IMR-90 (cell line): ENCODE results near the gene NACC1. TPM values are rescaled to one million over a fixed set of nuclear protein-coding genes. Genes with fewer than 3 reads are reported as not detected.

Source experiments
- ATAC-seq: fragments of 200-7000 bp; cut with Tn5 transposase; 2 replicates; pipeline ENCODE4 v1.9.1; 2020; ENCODE audit warnings: low read depth, mild to moderate bottlenecking, moderate library complexity
- BruUV-seq: library from RNA; stranded (reverse); fragments of 400-500 nt; replicated peaks from 2 replicates; lab custom pipeline; 2021; lab: Mats Ljungman, UMichigan
- CTCF ChIA-PET: fragments of 300-600 bp; formaldehyde crosslinking; extraction: SDS; loops from one replicate; lab custom pipeline; 2021; ENCODE audit warnings: antibody characterized with exemption; lab: Yijun Ruan, JAX
- POLR2A ChIA-PET: fragments of 300-600 bp; sonication (Branson Sonifier 250); formaldehyde crosslinking; loops from one replicate; lab custom pipeline; 2022; ENCODE audit warnings: antibody characterized with exemption; ENCODE audit not compliant: unreplicated experiment; lab: Charles Lee
- DNase-seq: peaks from one replicate; pipeline ENCODE4 v3.0.0; 2013
- H2AFZ ChIP-seq: replicated peaks from 2 replicates; pipeline ENCODE3; 2013; ENCODE audit warnings: low read length, mild to moderate bottlenecking; ENCODE audit not compliant: poor library complexity
- H2AK5ac ChIP-seq: 2 replicates; pipeline ENCODE4 v1.6.1; 2013; ENCODE audit warnings: low read depth, low read length, inconsistent platforms
- H2AK9ac ChIP-seq: replicated peaks from 2 replicates; pipeline ENCODE3; 2013; ENCODE audit warnings: mild to moderate bottlenecking, low read depth, low read length, moderate library complexity; ENCODE audit not compliant: poor library complexity
- H2BK120ac ChIP-seq: 2 replicates; pipeline ENCODE4 v1.6.1; 2013; ENCODE audit warnings: low read depth, low read length, inconsistent platforms
- H2BK15ac ChIP-seq: 3 replicates; pipeline ENCODE4 v1.6.1; 2013; ENCODE audit warnings: low read depth, low read length, inconsistent platforms
- H2BK20ac ChIP-seq: 2 replicates; pipeline ENCODE4 v1.6.1; 2013; ENCODE audit warnings: low read depth, mild to moderate bottlenecking, inconsistent platforms, low read length, moderate library complexity
- H2BK5ac ChIP-seq: 2 replicates; pipeline ENCODE4 v1.6.1; 2013; ENCODE audit warnings: mild to moderate bottlenecking, low read depth, low read length, inconsistent platforms; ENCODE audit not compliant: poor library complexity, severe bottlenecking
- H3K14ac ChIP-seq: replicated peaks from 2 replicates; pipeline ENCODE4 v1.6.1; 2013; ENCODE audit warnings: low read depth, low read length, inconsistent platforms
- H3K18ac ChIP-seq: 2 replicates; pipeline ENCODE4 v1.6.1; 2013; ENCODE audit warnings: low read depth, low read length, control low read depth
- H3K23ac ChIP-seq: 2 replicates; pipeline ENCODE4 v1.6.1; 2013; ENCODE audit warnings: low read depth, low read length, inconsistent platforms
- H3K27ac ChIP-seq: 2 replicates; pipeline ENCODE4 v1.5.1; 2013; ENCODE audit warnings: mild to moderate bottlenecking, control low read depth, low read length; ENCODE audit not compliant: insufficient read depth
- H3K27me3 ChIP-seq: 2 replicates; pipeline ENCODE4 v1.6.1; 2013; ENCODE audit warnings: low read length; ENCODE audit not compliant: control insufficient read depth, insufficient read depth
- H3K36me3 ChIP-seq: 2 replicates; pipeline ENCODE4 v1.6.1; 2013; ENCODE audit warnings: low read length, mixed read lengths; ENCODE audit not compliant: control insufficient read depth, insufficient read depth
- H3K4ac ChIP-seq: 2 replicates; pipeline ENCODE4 v1.6.1; 2013; ENCODE audit warnings: low read depth, low read length, inconsistent platforms
- H3K4me1 ChIP-seq: 2 replicates; pipeline ENCODE4 v1.6.1; 2013; ENCODE audit warnings: low read length, mixed read lengths; ENCODE audit not compliant: control insufficient read depth, insufficient read depth
- H3K4me2 ChIP-seq: 2 replicates; pipeline ENCODE4 v1.6.1; 2013; ENCODE audit warnings: low read depth, mild to moderate bottlenecking, control low read depth, low read length, moderate library complexity
- H3K4me3 ChIP-seq: 2 replicates; pipeline ENCODE4 v1.5.1; 2013; ENCODE audit warnings: low read depth, mild to moderate bottlenecking, control low read depth, low read length, moderate library complexity; ENCODE audit not compliant: insufficient read depth
- H3K56ac ChIP-seq: 2 replicates; pipeline ENCODE4 v1.6.1; 2013; ENCODE audit warnings: low read length, inconsistent platforms; ENCODE audit not compliant: insufficient read depth; ENCODE audit errors: extremely low read depth
- H3K79me1 ChIP-seq, 2 experiments: 2 replicates each; pipeline ENCODE4 v1.6.1; 2013; ENCODE audit warnings: low read length in 2 of 2, inconsistent platforms in 1 of 2, low read depth in 1 of 2
- H3K9ac ChIP-seq: 2 replicates; pipeline ENCODE4 v1.6.1; 2013; ENCODE audit warnings: low read depth, low read length, control low read depth
- H3K9me1 ChIP-seq: 2 replicates; pipeline ENCODE4 v1.6.1; 2013; ENCODE audit warnings: low read length, inconsistent platforms; ENCODE audit not compliant: insufficient read depth
- H3K9me3 ChIP-seq: 2 replicates; pipeline ENCODE4 v1.6.1; 2013; ENCODE audit warnings: low read length; ENCODE audit not compliant: control insufficient read depth, insufficient read depth
- H4K20me1 ChIP-seq: 2 replicates; pipeline ENCODE4 v1.6.1; 2013; ENCODE audit warnings: low read length, inconsistent platforms; ENCODE audit not compliant: insufficient read depth
- H4K5ac ChIP-seq: 2 replicates; pipeline ENCODE4 v1.6.1; 2013; ENCODE audit warnings: mild to moderate bottlenecking, low read depth, low read length, control low read depth
- H4K8ac ChIP-seq, 2 experiments: 2 replicates each; pipeline ENCODE4 v1.6.1; 2013; ENCODE audit warnings: low read depth in 2 of 2, low read length in 2 of 2, control low read depth in 1 of 2, inconsistent platforms in 1 of 2
- H4K91ac ChIP-seq: 2 replicates; pipeline ENCODE4 v1.6.1; 2013; ENCODE audit warnings: low read depth, low read length, inconsistent platforms; ENCODE audit not compliant: insufficient read depth
- BHLHE40 ChIP-seq: fragments of 150-350 bp; IDR thresholded peaks from 2 replicates; pipeline ENCODE4 v1.6.1; 2016; ENCODE audit warnings: mild to moderate bottlenecking, low read depth, low read length
- CEBPB ChIP-seq: IDR thresholded peaks from 2 replicates; pipeline ENCODE4 v1.6.1; 2012; ENCODE audit warnings: low read depth, low read length, improper control_type of control experiment
- CHD1 ChIP-seq: IDR thresholded peaks from 2 replicates; pipeline ENCODE4 v1.6.1; 2012; ENCODE audit warnings: low read depth, low read length, improper control_type of control experiment
- FOS ChIP-seq: fragments of 150-350 bp; IDR thresholded peaks from 2 replicates; pipeline ENCODE4 v1.6.1; 2016; ENCODE audit warnings: low read depth, low read length
- MAFK ChIP-seq: IDR thresholded peaks from 2 replicates; pipeline ENCODE4 v1.6.1; 2012; ENCODE audit warnings: low read depth, low read length, improper control_type of control experiment
- MAZ ChIP-seq: IDR thresholded peaks from 2 replicates; pipeline ENCODE4 v1.6.1; 2012; ENCODE audit warnings: low read depth, mild to moderate bottlenecking, low read length, improper control_type of control experiment, moderate library complexity, borderline replicate concordance
- MXI1 ChIP-seq: IDR thresholded peaks from 2 replicates; pipeline ENCODE4 v1.6.1; 2012; ENCODE audit warnings: low read depth, mild to moderate bottlenecking, low read length, moderate library complexity, borderline replicate concordance
- NFE2L2 ChIP-seq: fragments of 150-350 bp; IDR thresholded peaks from 2 replicates; pipeline ENCODE4 v1.6.1; 2016; ENCODE audit warnings: low read depth, mild to moderate bottlenecking, low read length
- POLR2A ChIP-seq: IDR thresholded peaks from 2 replicates; pipeline ENCODE4 v1.6.1; 2012; ENCODE audit warnings: mild to moderate bottlenecking, low read depth, low read length
- RAD21 ChIP-seq: IDR thresholded peaks from 2 replicates; pipeline ENCODE4 v1.6.1; 2012; ENCODE audit warnings: low read length, improper control_type of control experiment
- RCOR1 ChIP-seq: IDR thresholded peaks from 2 replicates; pipeline ENCODE4 v1.6.1; 2012; ENCODE audit warnings: mild to moderate bottlenecking, low read length, improper control_type of control experiment; ENCODE audit not compliant: insufficient replicate concordance
- RFX5 ChIP-seq: IDR thresholded peaks from 2 replicates; pipeline ENCODE4 v1.8.0; 2012; ENCODE audit warnings: low read depth, mild to moderate bottlenecking, low read length, moderate library complexity
- SMC3 ChIP-seq: fragments of 150-350 bp; IDR thresholded peaks from 2 replicates; pipeline ENCODE4 v1.6.1; 2016; ENCODE audit warnings: low read depth, mild to moderate bottlenecking, antibody characterized with exemption, low read length, moderate library complexity
- WGBS, 2 experiments: methylation state at CpG; one replicate each; pipeline versions ENCODE4 v1.1.5 to v1.1.7; 2013; ENCODE audit warnings: missing lambda C conversion rate in 2 of 2; ENCODE audit not compliant: insufficient read length in 1 of 2; ENCODE audit errors: extremely low coverage in 2 of 2; 5-methylcytosine and 5-hydroxymethylcytosine counted together
- dilution Hi-C: fragments of 300-500 bp; cut with HindIII; formaldehyde crosslinking; loops from one replicate; pipeline ENCODE4 v1.14.3; 2018; ENCODE audit warnings: low sequenced_read_pairs; ENCODE audit not compliant: unreplicated experiment
- in situ Hi-C: fragments of 300-500 bp; cut with MboI; formaldehyde crosslinking; loops from 3 replicates; pipeline ENCODE4 v1.14.3; 2019; ENCODE audit warnings: low sequenced_read_pairs, inconsistent platforms, mixed read lengths
- intact Hi-C: fragments of 100-400 bp; cut with micrococcal nuclease; formaldehyde crosslinking; loops from 2 replicates; pipeline ENCODE4 v1.10.0; 2022
- polyA plus RNA-seq, 3 experiments: library from polyadenylated mRNA; depleted of rRNA; stranded (reverse); fragments of >200 nt; gene quantifications; 2 replicates each; pipeline ENCODE4 v1.2.3, GENCODE V29; 2012; ENCODE audit warnings: low replicate concordance in 1 of 3
- total RNA-seq: library from RNA; depleted of rRNA; stranded (reverse); fragments of >200 nt; gene quantifications from 2 replicates; pipeline ENCODE4 v1.2.3, GENCODE V29; 2012
- TF ChIP-seq, protein P1 (sequence below): conservative IDR thresholded peaks from 2 replicates; pipeline ENCODE4 v1.5.1; 2012; ENCODE audit warnings: mild to moderate bottlenecking, low read depth, low read length, improper control_type of control experiment
- TF ChIP-seq, protein P2 (sequence below): fragments of 150-350 bp; IDR thresholded peaks from 2 replicates; pipeline ENCODE4 v1.6.1; 2016; ENCODE audit warnings: low read depth, mild to moderate bottlenecking, low read length, moderate library complexity, borderline replicate concordance

The NACC1 gene
- total and polyA plus RNA-seq, 2 of the 4 experiments (the other 2 are of a cell fraction) = 42.5 to 181 TPM

DNA sequence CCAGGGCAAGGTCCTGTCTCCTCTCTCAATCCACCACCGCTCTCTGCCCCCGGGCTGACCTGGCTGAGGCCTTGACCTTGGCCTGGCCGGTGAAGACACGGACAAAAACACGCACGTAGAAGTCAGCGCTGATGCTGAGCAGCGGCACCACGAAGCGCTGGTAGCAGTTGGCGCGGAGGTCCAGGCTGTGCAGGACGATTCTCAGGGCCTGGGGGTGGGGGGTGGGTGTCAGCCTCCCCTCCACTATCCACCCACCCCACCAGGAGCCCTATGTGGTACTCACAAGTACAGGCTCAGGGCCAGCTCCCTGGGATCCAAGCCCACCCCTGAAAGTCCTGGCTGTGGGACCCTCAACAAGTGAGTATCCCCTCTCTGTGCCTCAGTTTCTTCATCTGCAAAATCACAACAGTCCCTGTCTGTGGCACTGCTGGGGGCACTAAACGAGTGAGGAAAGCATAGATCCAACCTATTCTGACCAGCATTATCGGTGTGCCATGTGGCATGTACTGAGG lies 7.9 kb upstream of the NACC1 start:
- Histone ChIP-seq H4K20me1 (no peaks in the 10 kb centered on the region), H4K8ac (no peak overlapping the region), H3K4ac (no peak overlapping the region), H4K91ac (no peak overlapping the region), H3K4me3 (no peak overlapping the region), H2BK20ac (no peak overlapping the region), H3K4me1 (no peaks in the 10 kb centered on the region), H3K27me3 (no peaks in the 10 kb centered on the region), H3K4me2 (no peak overlapping the region), H3K9me3 (no peaks in the 10 kb centered on the region), H3K9me1 (no peaks in the 10 kb centered on the region), H2AK9ac (no peak overlapping the region), H3K9ac (no peak overlapping the region), H3K36me3 (peaks cover 23% of the 10 kb centered on the region), H3K23ac (no peak overlapping the region), H2BK120ac (no peak overlapping the region), H3K18ac (no peak overlapping the region), H3K14ac (no peak overlapping the region), H4K5ac (no peak overlapping the region), H3K79me1 (peaks cover 0 to 12% of the 10 kb centered on the region in 2 experiments; a peak in 2 of 4 replicates), H3K56ac (no peak overlapping the region), H2BK5ac (no peak overlapping the region), H2BK15ac (no peak overlapping the region), H2AK5ac (no peak overlapping the region), H3K27ac (no peak overlapping the region), H2AFZ (no peak overlapping the region)
- ATAC-seq (no peak), DNase-seq (no peak)
- intact Hi-C loops (no loop called here), in situ Hi-C loops (no loop called here), dilution Hi-C loops (no loop called here)
- WGBS, 2 experiments = 100% methylated on average over 2 of the region's 15 CpGs; no CpG with 5 or more reads in 1 of the 2 experiments
- no TSS peak for BruUV-seq
- ChIA-PET POLR2A (no interaction called here), CTCF (no interaction called here)
- TF ChIP-seq CEBPB (no peak), RAD21 (no peak), SMC3 (no peak), MAFK (no peak), MXI1 (no peak), RFX5 (no peak), FOS (no peak), BHLHE40 (no peak), POLR2A (no peak), RCOR1 (no peak), CHD1 (no peak), NFE2L2 (no peak), MAZ (no peak)
- TF ChIP-seq, protein P1, sequence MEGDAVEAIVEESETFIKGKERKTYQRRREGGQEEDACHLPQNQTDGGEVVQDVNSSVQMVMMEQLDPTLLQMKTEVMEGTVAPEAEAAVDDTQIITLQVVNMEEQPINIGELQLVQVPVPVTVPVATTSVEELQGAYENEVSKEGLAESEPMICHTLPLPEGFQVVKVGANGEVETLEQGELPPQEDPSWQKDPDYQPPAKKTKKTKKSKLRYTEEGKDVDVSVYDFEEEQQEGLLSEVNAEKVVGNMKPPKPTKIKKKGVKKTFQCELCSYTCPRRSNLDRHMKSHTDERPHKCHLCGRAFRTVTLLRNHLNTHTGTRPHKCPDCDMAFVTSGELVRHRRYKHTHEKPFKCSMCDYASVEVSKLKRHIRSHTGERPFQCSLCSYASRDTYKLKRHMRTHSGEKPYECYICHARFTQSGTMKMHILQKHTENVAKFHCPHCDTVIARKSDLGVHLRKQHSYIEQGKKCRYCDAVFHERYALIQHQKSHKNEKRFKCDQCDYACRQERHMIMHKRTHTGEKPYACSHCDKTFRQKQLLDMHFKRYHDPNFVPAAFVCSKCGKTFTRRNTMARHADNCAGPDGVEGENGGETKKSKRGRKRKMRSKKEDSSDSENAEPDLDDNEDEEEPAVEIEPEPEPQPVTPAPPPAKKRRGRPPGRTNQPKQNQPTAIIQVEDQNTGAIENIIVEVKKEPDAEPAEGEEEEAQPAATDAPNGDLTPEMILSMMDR = no peak
- TF ChIP-seq, protein P2, sequence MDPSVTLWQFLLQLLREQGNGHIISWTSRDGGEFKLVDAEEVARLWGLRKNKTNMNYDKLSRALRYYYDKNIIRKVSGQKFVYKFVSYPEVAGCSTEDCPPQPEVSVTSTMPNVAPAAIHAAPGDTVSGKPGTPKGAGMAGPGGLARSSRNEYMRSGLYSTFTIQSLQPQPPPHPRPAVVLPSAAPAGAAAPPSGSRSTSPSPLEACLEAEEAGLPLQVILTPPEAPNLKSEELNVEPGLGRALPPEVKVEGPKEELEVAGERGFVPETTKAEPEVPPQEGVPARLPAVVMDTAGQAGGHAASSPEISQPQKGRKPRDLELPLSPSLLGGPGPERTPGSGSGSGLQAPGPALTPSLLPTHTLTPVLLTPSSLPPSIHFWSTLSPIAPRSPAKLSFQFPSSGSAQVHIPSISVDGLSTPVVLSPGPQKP = no peak
